Skeletal muscle satellite cell (primary cell): ENCODE measurements around the gene S100PBP.

Experiments used
- H3K27me3 ChIP-seq: 2 replicates; pipeline ENCODE4 v1.7.0; 2013; ENCODE audit warnings: low read length; ENCODE audit not compliant: control insufficient read depth, insufficient read depth
- H3K36me3 ChIP-seq: 2 replicates; pipeline ENCODE4 v1.7.0; 2013; ENCODE audit warnings: mild to moderate bottlenecking, control low read depth, low read length; ENCODE audit not compliant: insufficient read depth
- H3K4me1 ChIP-seq: 2 replicates; pipeline ENCODE4 v1.7.0; 2013; ENCODE audit warnings: low read length; ENCODE audit not compliant: control insufficient read depth, insufficient read depth
- H3K4me2 ChIP-seq: 2 replicates; pipeline ENCODE4 v1.7.0; 2013; ENCODE audit warnings: mild to moderate bottlenecking, low read length
- H3K4me3 ChIP-seq: 2 replicates; pipeline ENCODE4 v1.7.0; 2013; ENCODE audit warnings: low read length
- H3K9ac ChIP-seq: 2 replicates; pipeline ENCODE4 v1.7.0; 2013; ENCODE audit warnings: mild to moderate bottlenecking, low read depth, low read length, moderate library complexity
- H3K9me3 ChIP-seq: replicated peaks from 2 replicates; pipeline ENCODE4 v1.7.0; 2013; ENCODE audit warnings: mild to moderate bottlenecking, control low read depth, low read length

Gene S100PBP

DNA sequence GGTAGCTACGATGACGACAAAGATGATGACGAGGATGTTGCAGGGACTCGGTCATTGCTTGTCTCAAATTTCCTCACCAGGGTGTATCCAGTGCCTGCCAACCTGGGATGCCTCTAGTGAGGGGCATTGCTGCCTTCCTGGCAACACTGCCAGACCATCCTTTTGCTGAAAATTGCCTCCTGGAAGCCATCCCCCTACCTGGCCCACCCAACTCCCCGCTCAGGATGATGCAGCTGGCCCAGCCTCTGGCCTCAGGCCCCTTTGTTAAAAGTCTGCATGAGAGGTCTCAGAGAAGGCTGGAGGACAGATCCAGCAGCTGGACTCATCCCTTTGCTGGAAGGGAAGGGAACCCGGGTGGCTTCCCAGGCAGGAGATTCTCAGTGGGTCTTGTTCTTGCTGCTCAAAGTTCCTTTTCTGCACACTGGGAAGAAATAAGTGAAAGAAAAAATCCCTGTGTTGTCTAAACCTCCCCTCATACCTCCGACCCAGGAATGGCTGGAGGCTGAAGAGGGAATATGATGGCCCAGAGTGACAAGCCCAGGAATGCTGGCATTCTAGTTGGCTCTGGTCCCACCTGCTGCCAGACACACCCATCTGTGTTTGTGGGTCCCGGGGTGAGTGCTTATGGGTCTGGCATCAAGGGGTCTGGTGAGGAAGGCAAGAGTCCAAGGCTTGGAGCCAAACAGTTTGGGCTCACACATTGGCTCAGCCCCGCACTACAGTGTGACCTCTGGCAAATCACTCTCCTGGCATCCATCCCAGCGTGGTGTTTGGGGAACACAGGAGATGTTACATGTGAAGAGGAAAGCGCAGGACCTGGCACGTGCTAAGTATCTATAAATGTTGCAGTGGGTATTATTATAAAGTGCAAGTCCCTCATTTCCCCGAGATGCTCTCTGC lies 60.0 kb downstream of the S100PBP start:
- Histone ChIP-seq H3K4me2 (no peak overlapping the region), H3K27me3 (peaks cover 22% of the 10 kb centered on the region), H3K9me3 (no peaks in the 10 kb centered on the region), H3K36me3 (no peaks in the 10 kb centered on the region), H3K4me1 (no peaks in the 10 kb centered on the region), H3K9ac (no peak overlapping the region), H3K4me3 (no peak overlapping the region)

DNA sequence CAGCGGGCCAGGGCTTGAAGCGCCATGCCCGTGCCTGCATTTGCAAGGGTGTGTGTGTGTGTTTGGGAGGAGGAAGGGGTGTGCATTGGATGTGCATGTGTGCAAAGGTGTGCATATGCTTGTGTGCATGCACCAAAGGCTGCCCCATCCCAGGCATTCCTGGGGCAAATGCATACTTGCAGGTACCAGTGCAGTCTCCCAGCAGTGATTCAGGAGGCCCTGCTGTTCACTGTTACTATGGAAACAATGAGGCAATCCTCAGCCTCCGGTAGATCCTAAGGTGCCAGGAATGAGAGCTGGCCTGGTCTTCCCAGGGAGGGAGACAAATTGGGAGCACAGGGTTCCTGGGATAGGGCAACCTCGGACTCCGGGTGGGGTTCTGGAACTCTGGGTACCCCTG lies 60.7 kb downstream of the S100PBP start:
- H3K4me1 ChIP-seq, result no peaks in the 10 kb centered on the region
- no peak overlapping the region for H3K4me3 ChIP-seq
- no peak overlapping the region for H3K9ac ChIP-seq
- H3K4me2 ChIP-seq, result no peak overlapping the region
- H3K9me3 ChIP-seq, result no peaks in the 10 kb centered on the region
- peaks cover 22% of the 10 kb centered on the region for H3K27me3 ChIP-seq
- H3K36me3 ChIP-seq, result no peaks in the 10 kb centered on the region

DNA sequence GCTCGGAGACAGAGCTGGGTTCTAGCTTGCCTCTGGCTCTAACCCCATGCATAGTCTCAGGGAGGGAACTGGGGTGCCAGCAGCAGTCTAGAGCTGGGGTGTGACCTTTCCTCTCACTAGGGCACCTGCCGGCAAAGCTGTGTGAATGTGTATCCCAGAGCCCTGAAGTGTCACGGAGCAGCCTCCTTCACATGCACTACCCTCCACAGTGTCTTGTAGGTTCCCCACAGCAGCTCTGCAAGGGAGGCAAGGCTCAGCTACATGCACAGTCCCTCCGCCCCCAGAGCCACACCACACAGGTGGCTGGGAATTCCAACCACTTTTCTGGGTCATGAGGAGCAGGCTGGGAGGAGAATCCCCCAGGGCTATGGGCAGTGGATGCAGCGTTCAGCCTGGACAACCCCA lies 61.2 kb downstream of the S100PBP start:
- H3K9me3 ChIP-seq, result no peaks in the 10 kb centered on the region
- peaks cover 26% of the 10 kb centered on the region for H3K27me3 ChIP-seq

GRCh38 chr1:32881291-32881690 lies 63.8 kb downstream of the S100PBP start:
- no peak overlapping the region for H3K9ac ChIP-seq
- H3K9me3 ChIP-seq, result no peaks in the 10 kb centered on the region
- H3K27me3 ChIP-seq, result peaks cover 52% of the 10 kb centered on the region
- H3K4me3 ChIP-seq, result no peak overlapping the region
- no peaks in the 10 kb centered on the region for H3K4me1 ChIP-seq
- no peaks in the 10 kb centered on the region for H3K36me3 ChIP-seq
- no peak overlapping the region for H3K4me2 ChIP-seq

More for the DNA sequence above, 61.2 kb downstream of the S100PBP start:
- Histone ChIP-seq H3K4me1 (no peaks in the 10 kb centered on the region), H3K9ac (no peak overlapping the region), H3K4me3 (no peak overlapping the region), H3K4me2 (no peak overlapping the region), H3K36me3 (no peaks in the 10 kb centered on the region)

- Histone ChIP-seq H3K4me3 (no peak overlapping the region), H3K36me3 (no peaks in the 10 kb centered on the region), H3K4me1 (no peaks in the 10 kb centered on the region), H3K9ac (no peak overlapping the region), H3K27me3 (peaks cover 53% of the 10 kb centered on the region), H3K9me3 (no peaks in the 10 kb centered on the region), H3K4me2 (peak overlapping the region; percentile 11)
These were observed 64.7 kb downstream of the S100PBP start for GRCh38 chr1:32881871-32882850.

- H3K9me3 ChIP-seq, result no peaks in the 10 kb centered on the region
- H3K4me2 ChIP-seq, result no peak overlapping the region
- H3K4me1 ChIP-seq, result no peaks in the 10 kb centered on the region
- peaks cover 53% of the 10 kb centered on the region for H3K27me3 ChIP-seq
- H3K4me3 ChIP-seq, result no peak overlapping the region
- no peaks in the 10 kb centered on the region for H3K36me3 ChIP-seq
- no peak overlapping the region for H3K9ac ChIP-seq
These were observed 66.0 kb downstream of the S100PBP start for GRCh38 chr1:32883338-32884031.

- H3K36me3 ChIP-seq, result no peaks in the 10 kb centered on the region
- no peak overlapping the region for H3K9ac ChIP-seq
- H3K4me2 ChIP-seq, result no peak overlapping the region
- peaks cover 53% of the 10 kb centered on the region for H3K27me3 ChIP-seq
- no peak overlapping the region for H3K4me3 ChIP-seq
- no peaks in the 10 kb centered on the region for H3K9me3 ChIP-seq
- no peaks in the 10 kb centered on the region for H3K4me1 ChIP-seq
These were observed 66.5 kb downstream of the S100PBP start for GRCh38 chr1:32884032-32884372.

GRCh38 chr1:32884726-32885125 lies 67.3 kb downstream of the S100PBP start:
- no peak overlapping the region for H3K9ac ChIP-seq
- no peak overlapping the region for H3K4me3 ChIP-seq
- no peaks in the 10 kb centered on the region for H3K9me3 ChIP-seq
- H3K36me3 ChIP-seq, result no peaks in the 10 kb centered on the region
- no peak overlapping the region for H3K4me2 ChIP-seq
- peaks cover 60% of the 10 kb centered on the region for H3K27me3 ChIP-seq
- no peaks in the 10 kb centered on the region for H3K4me1 ChIP-seq

- no peaks in the 10 kb centered on the region for H3K9me3 ChIP-seq
- H3K4me2 ChIP-seq, result no peak overlapping the region
- H3K4me1 ChIP-seq, result no peaks in the 10 kb centered on the region
- H3K9ac ChIP-seq, result no peak overlapping the region
- H3K27me3 ChIP-seq, result peaks cover 69% of the 10 kb centered on the region
- H3K36me3 ChIP-seq, result no peaks in the 10 kb centered on the region
- no peak overlapping the region for H3K4me3 ChIP-seq
These were observed 68.2 kb downstream of the S100PBP start for GRCh38 chr1:32885676-32886003.

DNA sequence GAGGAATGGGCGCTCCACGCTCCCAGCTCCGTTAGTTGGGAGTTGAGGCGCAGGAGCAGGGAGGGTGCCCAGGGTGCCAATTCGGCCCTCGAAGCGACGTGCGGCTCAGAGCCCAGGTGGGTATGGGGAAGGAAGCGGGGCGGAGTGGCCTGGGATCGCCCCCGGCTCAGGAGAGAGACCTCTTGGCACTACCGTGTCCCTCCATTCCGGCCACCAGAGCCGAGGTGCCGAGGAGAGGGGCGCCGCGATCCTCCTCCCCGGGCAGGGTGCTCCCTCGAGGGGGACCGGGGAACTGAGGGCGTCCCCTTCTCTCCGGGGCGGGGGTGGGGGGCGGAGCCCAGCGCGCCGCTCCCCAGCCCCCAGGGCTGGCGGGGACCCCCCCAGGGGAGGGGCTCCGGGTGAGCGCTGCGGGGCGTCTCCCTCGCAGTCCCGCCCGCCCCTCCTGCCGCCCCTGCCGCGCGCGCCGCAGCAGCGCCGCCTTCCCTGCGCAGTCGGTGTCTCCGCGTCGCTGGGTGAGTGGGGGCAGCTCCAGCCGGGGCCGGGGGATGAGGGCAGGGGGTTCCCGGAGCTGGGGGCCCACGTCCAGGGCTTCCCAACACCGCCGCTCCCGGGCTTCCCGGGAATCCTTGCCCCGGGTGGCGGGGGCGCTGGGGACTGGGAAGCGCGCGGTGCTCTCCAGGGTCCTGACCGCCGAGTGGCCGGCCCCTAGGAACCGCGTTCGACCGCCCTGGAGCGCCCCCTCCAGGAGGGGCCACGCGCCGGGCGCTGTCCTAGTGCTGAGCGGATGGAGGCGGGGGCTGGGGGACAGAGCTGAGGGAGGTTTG lies 68.8 kb downstream of the S100PBP start, which contains the start of gene HPCA:
Gene HPCA (plus strand): TSS at position 488 of the 824 bp plus-strand sequence. CDS start 2,408 bp downstream, outside the sequence.
- Histone ChIP-seq H3K27me3 (peaks cover 73% of the 10 kb centered on the region), H3K4me1 (no peaks in the 10 kb centered on the region), H3K36me3 (no peaks in the 10 kb centered on the region), H3K4me3 (no peak within 1 kb of the TSS), H3K4me2 (peak within 1 kb of the TSS; percentile 39), H3K9ac (no peak within 1 kb of the TSS), H3K9me3 (no peaks in the 10 kb centered on the region)
